Neural cell (in vitro differentiated cells): ENCODE data around the gene AHCYL1. TPM values are rescaled to one million over a fixed set of nuclear protein-coding genes. Genes with fewer than 3 reads are reported as not detected.

Source experiments
- H2AFZ ChIP-seq: fragments of 200-600, 300-800 bp; sonication (generic), shearing (Covaris generic); 2 replicates; pipeline ENCODE4 v1.6.0; 2014; ENCODE audit warnings: low read depth, mild to moderate bottlenecking, antibody characterized with exemption, low read length, moderate library complexity
- H3F3A ChIP-seq: fragments of 200-600 bp; shearing (Covaris generic); 2 replicates; pipeline ENCODE4 v1.6.1; 2016; ENCODE audit warnings: mild to moderate bottlenecking, moderate library complexity, mixed read lengths, antibody characterized with exemption, low read length; ENCODE audit not compliant: insufficient read depth, poor library complexity, severe bottlenecking
- H3K27ac ChIP-seq: fragments of 200-600, 300-800 bp; sonication (generic), shearing (Covaris generic); 2 replicates; pipeline ENCODE4 v1.5.1; 2014; ENCODE audit warnings: mild to moderate bottlenecking, low read length, moderate library complexity
- H3K27me3 ChIP-seq: fragments of 300-800, 200-600 bp; sonication (generic), shearing (Covaris generic); 2 replicates; pipeline ENCODE4 v1.6.0; 2014; ENCODE audit warnings: mild to moderate bottlenecking, low read depth, low read length, moderate library complexity; ENCODE audit not compliant: insufficient read depth
- H3K36me3 ChIP-seq: fragments of 300-800, 200-600 bp; sonication (generic), shearing (Covaris generic); 2 replicates; pipeline ENCODE4 v1.5.1; 2014; ENCODE audit warnings: mild to moderate bottlenecking, antibody characterized with exemption, low read length, moderate library complexity; ENCODE audit not compliant: insufficient read depth
- H3K4me2 ChIP-seq: fragments of 300-800, 200-600 bp; sonication (generic), shearing (Covaris generic); 2 replicates; pipeline ENCODE4 v1.6.0; 2014; ENCODE audit warnings: mild to moderate bottlenecking, low read length
- H3K4me3 ChIP-seq: fragments of 300-800, 200-600 bp; sonication (generic), shearing (Covaris generic); 2 replicates; pipeline ENCODE4 v1.5.1; 2014; ENCODE audit warnings: mild to moderate bottlenecking, low read length, moderate library complexity
- H3K79me2 ChIP-seq: fragments of 200-600 bp; shearing (Covaris generic); replicated peaks from 2 replicates; pipeline ENCODE4 v1.6.0; 2014; ENCODE audit warnings: mild to moderate bottlenecking, low read length, moderate library complexity; ENCODE audit not compliant: insufficient read depth
- H3K9ac ChIP-seq: fragments of 300-800, 200-600 bp; sonication (generic), shearing (Covaris generic); 2 replicates; pipeline ENCODE4 v1.6.1; 2016; ENCODE audit warnings: mild to moderate bottlenecking, low read length, mixed read lengths
- H3K9me2 ChIP-seq: fragments of 200-600 bp; shearing (Covaris generic); 2 replicates; pipeline ENCODE4 v1.6.1; 2016; ENCODE audit warnings: mild to moderate bottlenecking, low read length, mixed read lengths; ENCODE audit not compliant: insufficient read depth
- H3K9me3 ChIP-seq: fragments of 200-600, 300-800 bp; sonication (generic), shearing (Covaris generic); 2 replicates; pipeline ENCODE4 v1.6.1; 2016; ENCODE audit warnings: mild to moderate bottlenecking, mixed run types, low read length, moderate library complexity, mixed read lengths
- H4K20me1 ChIP-seq: fragments of 200-600 bp; shearing (Covaris generic); 2 replicates; pipeline ENCODE4 v1.6.1; 2016; ENCODE audit warnings: mild to moderate bottlenecking, mixed run types; ENCODE audit not compliant: insufficient read depth
- CTCF ChIP-seq: fragments of 450-650 bp; IDR thresholded peaks from 2 replicates; pipeline ENCODE4 v1.5.1; 2014; ENCODE audit warnings: antibody characterized with exemption, mild to moderate bottlenecking, moderate library complexity; ENCODE audit not compliant: poor library complexity, severe bottlenecking
- EP300 ChIP-seq: fragments of 450-650 bp; conservative IDR thresholded peaks from 2 replicates; pipeline ENCODE4 v1.6.1; 2014; ENCODE audit warnings: antibody characterized with exemption, mild to moderate bottlenecking, moderate library complexity; ENCODE audit not compliant: poor library complexity, severe bottlenecking
- EZH2 ChIP-seq: fragments of 200-600, 300-800 bp; shearing (Covaris generic), sonication (generic); IDR thresholded peaks from 2 replicates; pipeline ENCODE4 v1.6.1; 2014; ENCODE audit warnings: antibody characterized with exemption, low read length, borderline replicate concordance, mild to moderate bottlenecking; ENCODE audit not compliant: insufficient read depth, poor library complexity, severe bottlenecking
- MXI1 ChIP-seq: fragments of 450-650 bp; conservative IDR thresholded peaks from 2 replicates; pipeline ENCODE4 v1.6.1; 2014; ENCODE audit warnings: antibody characterized with exemption, mild to moderate bottlenecking; ENCODE audit not compliant: poor library complexity, severe bottlenecking
- POLR2AphosphoS5 ChIP-seq: IDR thresholded peaks from 2 replicates; pipeline ENCODE4 v1.6.1; 2012
- RAD21 ChIP-seq: fragments of 450-650 bp; conservative IDR thresholded peaks from 2 replicates; pipeline ENCODE4 v1.6.1; 2014; ENCODE audit warnings: antibody characterized with exemption, mild to moderate bottlenecking, moderate library complexity
- SMC3 ChIP-seq: fragments of 450-650 bp; conservative IDR thresholded peaks from 2 replicates; pipeline ENCODE4 v1.6.1; 2014; ENCODE audit warnings: antibody characterized with exemption, mild to moderate bottlenecking, moderate library complexity; ENCODE audit not compliant: poor library complexity
- TAF1 ChIP-seq: IDR thresholded peaks from 2 replicates; pipeline ENCODE4 v1.6.1; 2012; ENCODE audit warnings: low read depth
- polyA plus RNA-seq: library from polyadenylated mRNA; depleted of rRNA; stranded (reverse); fragments of >200 nt; gene quantifications from 2 replicates; pipeline ENCODE4 v1.2.3, GENCODE V29; 2014
- TF ChIP-seq, protein P1 (sequence below): IDR thresholded peaks from 2 replicates; pipeline ENCODE4 v1.6.1; 2012; ENCODE audit warnings: borderline replicate concordance

Gene AHCYL1
- polyA plus RNA-seq, 1 donor from 2014 or later: 48.7 TPM

DNA sequence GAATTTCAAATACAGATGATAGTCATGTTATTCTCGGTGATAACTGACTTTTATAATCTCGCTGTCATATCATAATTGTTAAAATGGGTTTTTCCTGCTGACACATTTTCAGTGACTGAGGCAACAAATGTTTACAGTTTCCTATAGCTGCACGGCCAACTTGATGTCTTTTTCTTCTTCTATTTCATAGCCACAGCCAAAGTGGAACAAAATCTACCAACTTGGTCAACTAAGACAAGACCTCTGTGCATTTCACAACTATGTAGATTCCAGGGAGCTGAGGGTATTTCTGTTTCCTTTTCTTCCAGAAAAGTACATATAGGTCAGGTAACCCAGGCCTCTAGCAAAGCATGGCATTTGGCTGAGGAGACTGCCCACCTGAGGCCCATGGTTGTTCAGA is 10.4 kb upstream of the AHCYL1 start:
- H3K27ac ChIP-seq: no peak overlapping the region
- no peaks in the 10 kb centered on the region for H3K27me3 ChIP-seq
- no peaks in the 10 kb centered on the region for H3K9me3 ChIP-seq
- no peaks in the 10 kb centered on the region for H3K79me2 ChIP-seq
- H3K9ac ChIP-seq: no peak overlapping the region
- no peak for TF ChIP-seq RAD21
- no peak for TF ChIP-seq EP300
- TF ChIP-seq CTCF: no peak
- TF ChIP-seq TAF1: no peak
- no peak for TF ChIP-seq MXI1
- TF ChIP-seq POLR2AphosphoS5: no peak
- TF ChIP-seq, protein P1, sequence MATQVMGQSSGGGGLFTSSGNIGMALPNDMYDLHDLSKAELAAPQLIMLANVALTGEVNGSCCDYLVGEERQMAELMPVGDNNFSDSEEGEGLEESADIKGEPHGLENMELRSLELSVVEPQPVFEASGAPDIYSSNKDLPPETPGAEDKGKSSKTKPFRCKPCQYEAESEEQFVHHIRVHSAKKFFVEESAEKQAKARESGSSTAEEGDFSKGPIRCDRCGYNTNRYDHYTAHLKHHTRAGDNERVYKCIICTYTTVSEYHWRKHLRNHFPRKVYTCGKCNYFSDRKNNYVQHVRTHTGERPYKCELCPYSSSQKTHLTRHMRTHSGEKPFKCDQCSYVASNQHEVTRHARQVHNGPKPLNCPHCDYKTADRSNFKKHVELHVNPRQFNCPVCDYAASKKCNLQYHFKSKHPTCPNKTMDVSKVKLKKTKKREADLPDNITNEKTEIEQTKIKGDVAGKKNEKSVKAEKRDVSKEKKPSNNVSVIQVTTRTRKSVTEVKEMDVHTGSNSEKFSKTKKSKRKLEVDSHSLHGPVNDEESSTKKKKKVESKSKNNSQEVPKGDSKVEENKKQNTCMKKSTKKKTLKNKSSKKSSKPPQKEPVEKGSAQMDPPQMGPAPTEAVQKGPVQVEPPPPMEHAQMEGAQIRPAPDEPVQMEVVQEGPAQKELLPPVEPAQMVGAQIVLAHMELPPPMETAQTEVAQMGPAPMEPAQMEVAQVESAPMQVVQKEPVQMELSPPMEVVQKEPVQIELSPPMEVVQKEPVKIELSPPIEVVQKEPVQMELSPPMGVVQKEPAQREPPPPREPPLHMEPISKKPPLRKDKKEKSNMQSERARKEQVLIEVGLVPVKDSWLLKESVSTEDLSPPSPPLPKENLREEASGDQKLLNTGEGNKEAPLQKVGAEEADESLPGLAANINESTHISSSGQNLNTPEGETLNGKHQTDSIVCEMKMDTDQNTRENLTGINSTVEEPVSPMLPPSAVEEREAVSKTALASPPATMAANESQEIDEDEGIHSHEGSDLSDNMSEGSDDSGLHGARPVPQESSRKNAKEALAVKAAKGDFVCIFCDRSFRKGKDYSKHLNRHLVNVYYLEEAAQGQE: no peak
- no peak for TF ChIP-seq SMC3
- no peak for TF ChIP-seq EZH2
- no peak overlapping the region for H2AFZ ChIP-seq
- H3K4me3 ChIP-seq: no peak overlapping the region
- no peaks in the 10 kb centered on the region for H3K36me3 ChIP-seq
- no peaks in the 10 kb centered on the region for H3F3A ChIP-seq
- H4K20me1 ChIP-seq: no peaks in the 10 kb centered on the region
- no peaks in the 10 kb centered on the region for H3K9me2 ChIP-seq
- no peak overlapping the region for H3K4me2 ChIP-seq

- Histone ChIP-seq H3K9ac (no peak overlapping the region), H3K4me2 (no peak overlapping the region), H2AFZ (no peak overlapping the region), H3F3A (no peaks in the 10 kb centered on the region), H3K9me2 (no peaks in the 10 kb centered on the region), H3K27ac (no peak overlapping the region), H3K27me3 (no peaks in the 10 kb centered on the region), H3K9me3 (no peaks in the 10 kb centered on the region), H3K36me3 (no peaks in the 10 kb centered on the region), H4K20me1 (no peaks in the 10 kb centered on the region), H3K4me3 (no peak overlapping the region), H3K79me2 (no peaks in the 10 kb centered on the region)
- TF ChIP-seq TAF1: no peak
- TF ChIP-seq EP300: no peak
- no peak for TF ChIP-seq MXI1
- TF ChIP-seq EZH2: no peak
- TF ChIP-seq CTCF: no peak
- TF ChIP-seq, protein P1: no peak
- TF ChIP-seq SMC3: no peak
- no peak for TF ChIP-seq POLR2AphosphoS5
- TF ChIP-seq RAD21: no peak
Observed at GRCh38 chr1:109975718-109976117, 8.8 kb upstream of the AHCYL1 start.
